ENCODE measurements around the gene ETNK1. TPM values are rescaled to one million over a fixed set of nuclear protein-coding genes. Genes with fewer than 3 reads are reported as not detected.
A peak's percentile ranks its signal among the peaks of the same experiment; 100 is the strongest.

Gene ETNK1
- total RNA-seq, 4 donors from 2014 or later: 50.0 to 78.2 (median 57.4) TPM

DNA sequence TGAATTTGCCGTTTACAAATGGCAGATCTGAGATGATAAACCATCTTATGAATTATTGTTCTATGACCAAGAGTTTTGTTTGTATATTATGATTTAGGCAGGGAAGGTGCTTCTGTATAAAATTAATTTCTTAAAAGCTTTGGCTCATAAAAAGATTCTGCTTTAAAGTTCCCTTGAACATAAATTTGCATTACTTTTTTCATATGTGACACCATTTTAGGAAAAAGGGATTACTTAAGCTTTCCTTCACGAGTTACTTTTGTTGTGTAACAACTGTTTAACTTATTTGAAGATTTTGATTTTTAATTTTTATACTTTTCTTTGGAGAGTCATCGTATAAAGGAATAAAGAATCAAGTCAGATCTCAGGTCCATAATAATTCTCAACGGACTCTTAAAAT is 3.3 kb downstream of the ETNK1 start:
- intact Hi-C loops (cut with DNase I): loop anchor here (10.0 kb wide), 1 partner anchor 83 kb away; the partner anchor contains the start of gene C2CD5
- DNase-seq: no peak
- no peak overlapping the region for H3K4me3 ChIP-seq (replicated peaks in 1 of 3)
- H3K36me3 ChIP-seq: no peaks in the 10 kb centered on the region
- 81% methylated on average over 4 of the region's 4 CpGs for whole genome bisulfite sequencing, 2 donors
- H3K9me3 ChIP-seq: no peaks in the 10 kb centered on the region
- TF ChIP-seq, protein P1, sequence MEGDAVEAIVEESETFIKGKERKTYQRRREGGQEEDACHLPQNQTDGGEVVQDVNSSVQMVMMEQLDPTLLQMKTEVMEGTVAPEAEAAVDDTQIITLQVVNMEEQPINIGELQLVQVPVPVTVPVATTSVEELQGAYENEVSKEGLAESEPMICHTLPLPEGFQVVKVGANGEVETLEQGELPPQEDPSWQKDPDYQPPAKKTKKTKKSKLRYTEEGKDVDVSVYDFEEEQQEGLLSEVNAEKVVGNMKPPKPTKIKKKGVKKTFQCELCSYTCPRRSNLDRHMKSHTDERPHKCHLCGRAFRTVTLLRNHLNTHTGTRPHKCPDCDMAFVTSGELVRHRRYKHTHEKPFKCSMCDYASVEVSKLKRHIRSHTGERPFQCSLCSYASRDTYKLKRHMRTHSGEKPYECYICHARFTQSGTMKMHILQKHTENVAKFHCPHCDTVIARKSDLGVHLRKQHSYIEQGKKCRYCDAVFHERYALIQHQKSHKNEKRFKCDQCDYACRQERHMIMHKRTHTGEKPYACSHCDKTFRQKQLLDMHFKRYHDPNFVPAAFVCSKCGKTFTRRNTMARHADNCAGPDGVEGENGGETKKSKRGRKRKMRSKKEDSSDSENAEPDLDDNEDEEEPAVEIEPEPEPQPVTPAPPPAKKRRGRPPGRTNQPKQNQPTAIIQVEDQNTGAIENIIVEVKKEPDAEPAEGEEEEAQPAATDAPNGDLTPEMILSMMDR (IDR thresholded peaks at IDR 0.05): no peak
- no peak for TF ChIP-seq POLR2A (IDR thresholded peaks at IDR 0.05)
- H3K27me3 ChIP-seq: no peaks in the 10 kb centered on the region
- no peak overlapping the region for H3K27ac ChIP-seq
- H3K4me1 ChIP-seq: peaks cover 16 to 23% of the 10 kb centered on the region in 2 donors

DNA sequence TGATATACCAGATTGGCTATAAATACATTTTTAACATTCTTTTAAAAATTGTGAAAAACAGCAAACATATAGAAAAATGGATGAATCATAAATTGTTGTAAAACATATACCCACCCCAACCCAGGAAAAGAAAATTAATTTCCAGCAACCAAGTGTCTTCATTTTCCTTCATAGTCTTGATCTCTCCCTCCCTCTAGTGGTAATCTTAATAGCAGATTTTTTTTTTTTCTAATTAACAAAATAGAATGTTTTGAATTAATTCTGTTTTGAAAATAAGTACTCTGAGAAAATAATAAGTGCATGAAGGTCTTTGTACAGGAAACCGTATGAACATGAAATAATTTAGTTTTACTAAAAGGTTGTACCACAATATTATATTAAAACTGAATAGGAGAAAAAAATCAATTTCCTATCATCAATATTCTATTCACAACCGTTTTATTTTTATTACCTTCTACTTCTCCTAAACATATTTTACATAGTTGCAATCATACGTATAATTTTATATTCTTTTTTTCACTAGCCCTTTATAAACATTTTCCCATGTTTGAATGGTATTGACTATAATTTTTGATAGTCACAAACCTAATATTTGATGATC is 7.0 kb downstream of the ETNK1 start:
- Histone ChIP-seq H3K4me1 (peaks cover 14 to 17% of the 10 kb centered on the region in 2 donors), H3K27me3 (no peaks in the 10 kb centered on the region), H3K9me3 (no peaks in the 10 kb centered on the region), H3K36me3 (no peaks in the 10 kb centered on the region), H3K27ac (no peak overlapping the region), H3K4me3 (replicated peaks in 1 of 3) (no peak overlapping the region)
- no peak for DNase-seq
- intact Hi-C loops (cut with DNase I): no loop called here
- WGBS, 2 donors: 79% methylated on average over 3 of the region's 3 CpGs
- TF ChIP-seq POLR2A (IDR thresholded peaks at IDR 0.05): no peak
- TF ChIP-seq, protein P1 (IDR thresholded peaks at IDR 0.05): peak in 3 of 6 experiments; percentile 46 to 73 (median 72)

DNA sequence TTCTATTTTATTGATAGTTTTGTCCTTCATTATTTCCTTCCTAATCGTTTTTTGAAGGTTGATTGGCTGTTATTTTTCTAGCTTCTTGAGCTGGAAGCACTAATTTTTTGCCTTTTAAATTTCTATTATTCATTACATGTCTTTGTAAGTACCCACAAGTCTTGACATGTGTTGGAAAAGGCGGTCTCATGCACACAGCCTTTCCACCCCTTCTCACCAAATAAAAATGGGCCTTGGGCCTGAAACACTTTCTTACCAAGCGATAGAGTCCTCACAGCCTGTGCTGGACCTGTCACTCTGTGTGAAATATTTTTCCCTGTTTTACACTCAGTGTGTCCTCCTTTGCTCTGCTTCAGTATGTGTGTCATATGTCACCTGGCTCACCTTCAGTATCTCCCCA is 9.9 kb downstream of the ETNK1 start:
- intact Hi-C loops (cut with DNase I): no loop called here
- TF ChIP-seq, protein P1 (IDR thresholded peaks at IDR 0.05): no peak
- no peak for TF ChIP-seq POLR2A (IDR thresholded peaks at IDR 0.05)
- no peaks in the 10 kb centered on the region for H3K36me3 ChIP-seq
- H3K27ac ChIP-seq: no peak overlapping the region
- peaks cover 0 to 4% of the 10 kb centered on the region in 2 donors for H3K4me1 ChIP-seq
- no peaks in the 10 kb centered on the region for H3K27me3 ChIP-seq
- no peak overlapping the region for H3K4me3 ChIP-seq (replicated peaks in 1 of 3)
- no peak for DNase-seq
- no peaks in the 10 kb centered on the region for H3K9me3 ChIP-seq
- WGBS, 2 donors: 95 to 96% methylated on average over 3 of the region's 3 CpGs

DNA sequence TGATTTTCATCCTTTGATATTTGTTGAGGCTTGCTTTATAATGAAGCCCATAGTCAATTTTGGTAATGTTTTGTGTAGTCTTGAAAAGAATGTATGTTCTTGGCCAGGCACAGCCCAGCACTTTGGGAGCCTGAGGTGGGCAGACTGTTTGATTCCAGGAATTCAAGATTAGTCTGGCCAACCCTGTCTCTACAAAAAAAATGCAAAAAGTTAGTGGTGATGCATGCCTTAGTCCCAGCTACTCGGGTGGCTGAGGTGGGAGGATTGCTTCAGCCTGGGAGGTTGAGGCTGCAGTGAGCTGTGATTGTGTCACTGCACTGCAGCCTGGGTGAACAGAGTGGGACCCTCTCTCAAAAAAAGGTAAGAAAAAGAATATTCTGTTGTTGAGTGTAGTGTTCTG is 10.8 kb downstream of the ETNK1 start:
- Histone ChIP-seq H3K4me1 (peaks cover 0 to 4% of the 10 kb centered on the region in 2 donors), H3K4me3 (replicated peaks in 1 of 3) (no peak overlapping the region), H3K36me3 (no peaks in the 10 kb centered on the region), H3K27me3 (no peaks in the 10 kb centered on the region), H3K27ac (no peak overlapping the region), H3K9me3 (no peaks in the 10 kb centered on the region)
- intact Hi-C loops (cut with DNase I): no loop called here
- WGBS, 2 donors: 69 to 75% methylated on average over 1 of the region's 1 CpG
- TF ChIP-seq, protein P1 (IDR thresholded peaks at IDR 0.05): no peak
- TF ChIP-seq POLR2A (IDR thresholded peaks at IDR 0.05): no peak
- DNase-seq: no peak

DNA sequence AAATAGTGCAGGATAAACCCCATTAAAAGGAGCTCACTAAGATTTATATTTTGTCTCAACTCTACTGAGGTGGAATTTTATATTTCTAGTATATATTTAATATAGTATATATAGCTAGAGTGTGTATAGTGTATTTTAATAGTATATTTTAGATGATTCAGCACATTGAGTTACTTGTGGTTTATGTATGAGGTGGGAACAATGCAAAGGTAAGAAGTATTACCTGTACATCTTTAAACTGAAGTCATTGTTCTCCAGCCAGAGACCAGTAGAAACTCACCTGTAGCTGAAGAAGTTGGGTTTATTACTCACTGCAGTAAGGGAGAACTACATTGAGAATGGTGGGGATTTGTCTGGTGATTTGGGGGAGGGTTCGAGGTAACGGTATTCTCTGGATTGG is 15.9 kb downstream of the ETNK1 start:
- no peak for DNase-seq
- H3K27me3 ChIP-seq: no peaks in the 10 kb centered on the region
- intact Hi-C loops (cut with DNase I): no loop called here
- TF ChIP-seq POLR2A (IDR thresholded peaks at IDR 0.05): no peak
- TF ChIP-seq, protein P1 (IDR thresholded peaks at IDR 0.05): no peak
- no peak overlapping the region for H3K27ac ChIP-seq
- 93 to 98% methylated on average over 2 of the region's 2 CpGs for WGBS, 2 donors
- H3K36me3 ChIP-seq: no peaks in the 10 kb centered on the region
- H3K9me3 ChIP-seq: no peaks in the 10 kb centered on the region
- no peak overlapping the region for H3K4me3 ChIP-seq (replicated peaks in 1 of 3)
- peaks cover 0 to 1% of the 10 kb centered on the region in 2 donors for H3K4me1 ChIP-seq

Measured in thyroid gland (tissue), 4 donors.